Measurements from ENCODE around the gene LRRC42. TPM values are rescaled to one million over a fixed set of nuclear protein-coding genes. Genes with fewer than 3 reads are reported as not detected.
"Not testable (repeated sequence)": the region's sequence is repeated elsewhere in the genome, so short reads cannot be mapped to it uniquely, and the experiment has no call there.

LRRC42 gene
- total RNA-seq, 3 donors from 2014 or later = 16.5 to 19.4 (median 19.0) TPM

DNA sequence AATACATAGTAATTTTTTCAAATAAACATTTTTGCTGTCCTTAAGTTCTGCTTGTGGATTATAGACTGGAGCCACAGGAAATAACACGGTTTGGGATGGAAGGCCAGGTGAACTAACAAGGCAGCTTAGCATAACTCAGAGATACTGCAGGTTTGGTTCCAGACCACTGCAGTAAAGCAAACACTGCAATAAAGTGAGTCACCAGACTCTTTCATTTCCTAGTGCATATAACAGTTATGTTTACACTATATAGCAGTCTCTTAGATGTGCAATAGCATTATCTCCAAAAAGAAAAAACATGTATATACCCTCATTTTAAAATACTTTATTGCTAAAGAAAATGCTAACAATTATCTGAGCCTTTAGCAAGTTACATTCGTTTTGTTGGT lies 22.0 kb downstream of the LRRC42 start:
- ATAC-seq = peak; percentile 97
- peaks cover 4% of the 10 kb centered on the region for H3K4me1 ChIP-seq (ENCODE audit: low read depth)
- intact Hi-C loops (cut with DNase I, micrococcal nuclease) = no loop called here
- H3K36me3 ChIP-seq (ENCODE audit: low read depth) = no peaks in the 10 kb centered on the region
- TF ChIP-seq, protein P1, sequence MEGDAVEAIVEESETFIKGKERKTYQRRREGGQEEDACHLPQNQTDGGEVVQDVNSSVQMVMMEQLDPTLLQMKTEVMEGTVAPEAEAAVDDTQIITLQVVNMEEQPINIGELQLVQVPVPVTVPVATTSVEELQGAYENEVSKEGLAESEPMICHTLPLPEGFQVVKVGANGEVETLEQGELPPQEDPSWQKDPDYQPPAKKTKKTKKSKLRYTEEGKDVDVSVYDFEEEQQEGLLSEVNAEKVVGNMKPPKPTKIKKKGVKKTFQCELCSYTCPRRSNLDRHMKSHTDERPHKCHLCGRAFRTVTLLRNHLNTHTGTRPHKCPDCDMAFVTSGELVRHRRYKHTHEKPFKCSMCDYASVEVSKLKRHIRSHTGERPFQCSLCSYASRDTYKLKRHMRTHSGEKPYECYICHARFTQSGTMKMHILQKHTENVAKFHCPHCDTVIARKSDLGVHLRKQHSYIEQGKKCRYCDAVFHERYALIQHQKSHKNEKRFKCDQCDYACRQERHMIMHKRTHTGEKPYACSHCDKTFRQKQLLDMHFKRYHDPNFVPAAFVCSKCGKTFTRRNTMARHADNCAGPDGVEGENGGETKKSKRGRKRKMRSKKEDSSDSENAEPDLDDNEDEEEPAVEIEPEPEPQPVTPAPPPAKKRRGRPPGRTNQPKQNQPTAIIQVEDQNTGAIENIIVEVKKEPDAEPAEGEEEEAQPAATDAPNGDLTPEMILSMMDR (IDR thresholded peaks at IDR 0.05) = no peak
- no peaks in the 10 kb centered on the region for H3K9me3 ChIP-seq
- DNase-seq = no peak
- no peak overlapping the region for H3K4me3 ChIP-seq

- H3K36me3 ChIP-seq (ENCODE audit: low read depth); H3K9me3 ChIP-seq; H3K4me1 ChIP-seq (ENCODE audit: low read depth); DNase-seq; ATAC-seq; intact Hi-C loops (cut with DNase I, micrococcal nuclease); H3K4me3 ChIP-seq: not testable (repeated sequence)
Observed at GRCh38 chr1:53969323-53969722, 23.2 kb downstream of the LRRC42 start.

DNA sequence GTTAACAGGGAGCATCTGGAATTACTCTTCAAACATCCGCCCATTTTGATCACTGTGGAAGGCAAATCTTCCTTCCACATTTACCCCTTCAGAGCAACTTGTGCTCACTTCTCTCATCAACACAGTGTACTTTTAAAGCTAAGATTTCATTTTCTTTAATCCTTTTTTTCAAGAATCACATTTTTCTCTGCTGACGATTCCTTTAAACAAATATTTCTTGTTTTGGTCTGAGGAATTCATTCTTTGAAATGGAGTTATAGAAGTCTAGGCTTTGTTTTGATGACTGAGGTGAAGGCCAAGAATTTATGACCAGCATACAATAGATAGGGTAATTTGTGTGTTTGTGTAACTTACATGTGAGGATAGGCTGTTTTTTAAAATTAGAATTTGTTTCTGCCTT lies 25.6 kb downstream of the LRRC42 start:
- ATAC-seq (no peak), DNase-seq (no peak)
- TF ChIP-seq, protein P1 (IDR thresholded peaks at IDR 0.05) = no peak
- peaks cover 4% of the 10 kb centered on the region for H3K4me1 ChIP-seq (ENCODE audit: low read depth)
- no peak overlapping the region for H3K4me3 ChIP-seq
- H3K9me3 ChIP-seq = no peaks in the 10 kb centered on the region
- intact Hi-C loops (cut with DNase I, micrococcal nuclease) = no loop called here
- no peaks in the 10 kb centered on the region for H3K36me3 ChIP-seq (ENCODE audit: low read depth)

DNA sequence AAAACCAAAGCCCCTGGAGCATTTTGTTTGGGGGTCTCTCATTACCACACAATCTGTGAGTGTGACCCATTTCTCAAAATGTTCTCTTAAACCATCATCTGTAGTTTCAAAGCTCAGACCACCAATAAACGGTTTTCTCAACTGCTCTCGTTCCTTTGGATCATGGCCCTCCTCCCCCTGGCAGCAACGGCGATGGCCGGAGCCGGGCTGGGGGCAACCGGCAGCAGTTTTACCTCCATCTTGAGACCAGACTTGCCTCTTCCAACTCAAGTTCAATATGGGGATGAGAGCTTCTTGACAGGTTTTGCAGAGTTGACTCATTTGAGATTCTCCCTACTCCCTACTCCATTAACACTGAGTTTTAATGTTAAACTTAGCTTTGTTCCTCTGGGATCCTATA lies 29.7 kb downstream of the LRRC42 start:
- DNase-seq = no peak
- Histone ChIP-seq H3K9me3 (no peaks in the 10 kb centered on the region), H3K36me3 (ENCODE audit: low read depth) (no peaks in the 10 kb centered on the region), H3K4me3 (no peak overlapping the region), H3K4me1 (ENCODE audit: low read depth) (no peaks in the 10 kb centered on the region)
- no peak for ATAC-seq
- intact Hi-C loops (cut with DNase I, micrococcal nuclease) = no loop called here
- TF ChIP-seq, protein P1 (IDR thresholded peaks at IDR 0.05) = no peak

DNA sequence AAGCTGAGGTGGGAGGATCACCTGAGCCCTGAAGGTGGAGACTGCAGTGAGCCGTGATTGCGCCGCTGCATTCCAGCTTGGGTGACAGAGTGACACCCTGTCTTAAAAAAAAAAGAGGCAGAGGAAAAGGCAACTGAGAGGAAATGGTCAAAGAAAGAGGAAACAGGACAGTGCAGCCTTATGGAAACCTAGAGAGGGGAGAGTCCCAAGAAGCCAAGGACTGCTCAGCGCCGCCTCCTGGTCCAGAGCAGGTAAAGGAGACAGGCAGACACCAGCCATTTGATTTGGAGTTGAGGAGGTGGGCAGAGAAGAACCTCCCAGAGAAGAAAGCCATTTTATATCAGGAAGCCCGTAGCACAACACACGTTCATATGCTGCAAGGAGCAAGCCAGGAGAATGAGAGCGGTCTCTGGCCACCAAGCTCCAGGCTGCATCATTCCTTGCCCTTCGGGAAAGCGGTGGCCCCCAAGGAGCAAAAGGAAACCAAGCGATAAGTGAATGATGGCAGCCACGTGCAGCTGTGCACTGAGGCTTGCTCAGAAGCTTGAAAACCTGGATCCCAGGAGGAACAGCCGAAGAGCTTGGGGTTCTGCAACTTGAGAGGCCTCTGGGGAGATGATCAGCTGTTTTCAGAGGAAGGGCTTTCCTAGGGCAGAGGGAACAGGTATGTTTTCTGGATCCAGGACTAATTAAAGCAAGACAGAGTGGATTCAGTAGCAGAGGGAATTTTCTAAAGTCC lies 33.7 kb downstream of the LRRC42 start:
- intact Hi-C loops (cut with DNase I, micrococcal nuclease) = no loop called here
- TF ChIP-seq, protein P1 (IDR thresholded peaks at IDR 0.05) = no peak

GRCh38 chr1:53981220-53981619 lies 35.1 kb downstream of the LRRC42 start:
- no peak for ATAC-seq
- H3K4me1 ChIP-seq (ENCODE audit: low read depth) = no peaks in the 10 kb centered on the region

More for the DNA sequence above, 33.7 kb downstream of the LRRC42 start:
- Histone ChIP-seq H3K4me1 (ENCODE audit: low read depth) (no peaks in the 10 kb centered on the region), H3K9me3 (no peaks in the 10 kb centered on the region), H3K4me3 (no peak overlapping the region), H3K36me3 (ENCODE audit: low read depth) (no peaks in the 10 kb centered on the region)
- ATAC-seq (no peak), DNase-seq (no peak)

More at GRCh38 chr1:53981220-53981619, 35.1 kb downstream of the LRRC42 start:
- TF ChIP-seq, protein P1 (IDR thresholded peaks at IDR 0.05) = no peak
- no peaks in the 10 kb centered on the region for H3K36me3 ChIP-seq (ENCODE audit: low read depth)
- no peaks in the 10 kb centered on the region for H3K9me3 ChIP-seq
- intact Hi-C loops (cut with DNase I, micrococcal nuclease) = no loop called here
- DNase-seq = no peak
- H3K4me3 ChIP-seq = no peak overlapping the region
